ENCODE results near the gene ZFAND3.

Gene ZFAND3

DNA sequence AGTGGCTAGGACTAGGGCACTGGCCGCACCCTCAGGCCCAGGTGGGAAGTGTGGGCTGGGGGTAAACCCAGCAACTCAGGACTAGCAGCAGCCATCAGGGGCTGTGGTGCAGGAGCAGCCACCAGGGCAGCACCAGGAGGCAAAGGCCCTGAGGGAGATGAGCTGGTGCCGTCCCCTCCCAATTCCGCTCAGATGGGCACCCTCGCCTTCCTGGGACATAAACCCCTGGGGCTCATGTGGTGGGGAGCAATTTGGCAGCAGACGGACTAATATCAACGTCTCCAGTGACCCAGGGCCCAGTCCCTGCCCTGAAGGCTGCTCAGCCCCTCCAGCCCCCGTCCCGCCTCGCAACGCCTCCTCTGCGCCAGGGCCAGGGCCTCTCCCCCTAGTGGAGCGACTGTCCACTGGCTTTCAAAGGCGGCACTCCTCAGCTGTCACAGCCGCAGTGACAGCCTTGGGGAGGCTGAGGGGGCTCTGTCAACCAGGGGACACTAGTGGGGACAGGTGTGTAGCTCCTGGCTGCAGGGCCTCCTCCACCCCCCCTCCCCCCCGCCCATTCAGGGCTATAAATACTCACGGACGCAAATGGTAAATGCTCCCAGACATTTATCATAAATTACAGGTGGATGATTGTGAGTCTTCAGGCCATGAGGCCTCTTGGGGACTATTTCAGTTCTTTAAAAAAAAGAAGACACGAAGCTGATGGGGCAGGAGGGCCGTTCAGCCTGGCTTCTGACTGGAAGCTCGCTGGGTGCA lies 349.9 kb downstream of the ZFAND3 start:
- DNase-seq (ENCODE audit: low read depth in 2 of 2) = no peak

- DNase-seq (ENCODE audit: low read depth in 2 of 2) = no peak
Observed at GRCh38 chr6:38169977-38170526, 350.5 kb downstream of the ZFAND3 start.

DNA sequence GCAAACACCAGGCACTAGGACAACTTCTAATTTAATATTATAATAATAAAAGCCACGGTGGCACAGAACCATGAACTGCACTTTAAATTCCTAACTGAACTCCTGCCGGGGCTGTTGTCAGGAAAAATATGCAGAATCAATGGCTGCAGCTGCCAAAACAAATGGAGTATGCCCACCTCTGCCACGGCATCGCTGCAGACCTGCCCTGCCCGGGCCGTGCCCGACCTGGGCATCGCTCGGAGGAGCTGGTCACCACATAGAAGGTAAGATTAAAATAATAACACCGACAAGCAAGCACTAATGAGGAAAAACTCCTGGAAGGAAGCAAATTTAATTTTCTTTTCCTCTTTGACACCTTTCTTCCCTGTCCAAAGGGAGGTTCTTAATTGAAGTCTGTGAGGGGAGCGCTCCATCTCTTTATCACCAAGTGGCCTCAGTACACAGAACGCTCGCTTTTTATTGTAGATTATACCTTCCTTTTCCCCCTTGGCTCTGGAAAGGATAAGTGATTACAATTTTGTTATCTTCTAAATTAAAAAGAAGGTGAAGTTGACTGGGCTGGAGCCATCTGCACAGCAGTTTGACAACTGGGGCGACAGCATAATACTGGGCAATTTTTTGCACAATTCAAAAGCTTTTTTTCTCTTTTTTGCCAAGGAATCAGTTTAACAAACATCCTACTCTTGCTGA lies 351.3 kb downstream of the ZFAND3 start:
- DNase-seq (ENCODE audit: low read depth in 2 of 2) = no peak

- DNase-seq (ENCODE audit: low read depth in 2 of 2) = no peak
Observed at GRCh38 chr6:38171997-38172738, 352.6 kb downstream of the ZFAND3 start.

- DNase-seq (ENCODE audit: low read depth in 2 of 2) = no peak
Observed at GRCh38 chr6:38172739-38173410, 353.3 kb downstream of the ZFAND3 start.

- DNase-seq (ENCODE audit: low read depth in 2 of 2) = no peak
Observed at GRCh38 chr6:38173909-38174308, 354.4 kb downstream of the ZFAND3 start.

DNA sequence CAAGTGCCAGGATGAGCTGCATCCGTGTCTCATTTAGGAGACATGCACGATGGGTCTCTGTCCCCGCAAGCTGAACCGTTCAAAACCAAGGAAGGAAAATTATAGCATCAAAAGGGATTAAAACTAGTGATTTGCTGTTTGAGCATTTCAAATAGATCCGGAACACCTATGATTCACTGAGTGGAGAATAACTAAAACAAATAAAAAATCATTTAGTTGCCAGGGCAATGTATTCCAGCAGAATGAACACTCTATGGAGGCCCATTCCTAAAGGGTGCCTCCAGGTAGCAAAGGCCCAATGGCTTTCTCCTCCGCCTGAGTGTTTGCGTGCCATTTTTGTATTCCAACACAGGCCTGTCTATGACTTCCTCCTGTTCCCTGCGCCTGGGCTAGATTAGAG lies 354.8 kb downstream of the ZFAND3 start:
- no peak for DNase-seq (ENCODE audit: low read depth in 2 of 2)

DNA sequence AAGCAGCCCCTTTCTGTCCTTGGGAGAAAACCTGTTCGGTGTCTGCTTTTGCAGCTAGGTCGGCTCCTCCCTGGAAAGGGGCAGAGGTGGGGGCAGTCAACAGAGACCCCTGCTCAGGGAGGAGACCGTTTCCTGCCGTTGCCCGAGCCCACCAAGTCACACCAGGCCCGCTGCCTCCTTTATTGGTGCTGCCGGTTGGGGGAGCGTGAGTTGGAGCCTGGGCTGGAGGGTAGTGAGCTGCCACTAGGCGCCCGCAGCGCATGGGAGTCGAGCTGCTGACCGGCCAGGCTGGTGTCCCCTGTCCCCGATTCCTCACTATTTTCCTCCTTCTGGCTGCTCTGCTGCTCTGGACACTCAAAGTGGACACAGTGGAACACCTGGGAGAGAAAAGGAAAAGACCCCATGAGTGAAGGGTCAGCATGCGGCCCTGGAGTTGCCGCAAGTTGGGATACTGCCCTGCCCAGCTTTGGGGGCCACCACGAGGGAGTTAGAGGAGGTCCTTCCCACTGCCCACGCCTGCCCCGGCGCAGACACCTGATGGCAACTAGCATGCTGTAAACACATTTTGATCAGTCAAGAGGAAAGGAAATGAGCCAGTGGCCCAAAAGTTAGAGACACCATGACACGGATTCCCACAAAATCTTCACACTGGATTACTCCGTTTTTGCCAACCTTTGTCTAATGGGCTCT lies 355.4 kb downstream of the ZFAND3 start:
- no peak for DNase-seq (ENCODE audit: low read depth in 2 of 2)

DNA sequence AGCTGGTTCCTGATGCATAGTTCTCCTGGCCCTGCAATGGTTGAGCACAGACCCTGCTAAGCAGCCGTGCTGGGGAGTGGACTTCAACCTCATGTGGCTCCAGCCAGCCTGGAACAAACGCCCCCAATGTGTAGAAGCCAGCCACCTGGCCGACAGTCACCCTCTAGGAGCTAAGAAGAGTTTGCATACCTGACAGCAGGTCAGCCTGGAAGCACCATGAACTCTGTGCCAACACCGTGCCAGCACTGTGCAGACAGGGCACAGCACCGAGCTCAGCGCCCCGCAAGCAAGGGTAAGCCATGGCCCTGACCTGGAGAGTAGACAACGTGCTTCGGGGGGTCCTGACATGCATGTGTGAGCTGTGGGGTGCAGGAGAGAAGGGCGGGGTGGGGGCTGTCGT lies 356.3 kb downstream of the ZFAND3 start:
- no peak for DNase-seq (ENCODE audit: low read depth in 2 of 2)

- no peak for DNase-seq (ENCODE audit: low read depth in 2 of 2)
Observed at GRCh38 chr6:38176797-38177751, 357.5 kb downstream of the ZFAND3 start.

DNA sequence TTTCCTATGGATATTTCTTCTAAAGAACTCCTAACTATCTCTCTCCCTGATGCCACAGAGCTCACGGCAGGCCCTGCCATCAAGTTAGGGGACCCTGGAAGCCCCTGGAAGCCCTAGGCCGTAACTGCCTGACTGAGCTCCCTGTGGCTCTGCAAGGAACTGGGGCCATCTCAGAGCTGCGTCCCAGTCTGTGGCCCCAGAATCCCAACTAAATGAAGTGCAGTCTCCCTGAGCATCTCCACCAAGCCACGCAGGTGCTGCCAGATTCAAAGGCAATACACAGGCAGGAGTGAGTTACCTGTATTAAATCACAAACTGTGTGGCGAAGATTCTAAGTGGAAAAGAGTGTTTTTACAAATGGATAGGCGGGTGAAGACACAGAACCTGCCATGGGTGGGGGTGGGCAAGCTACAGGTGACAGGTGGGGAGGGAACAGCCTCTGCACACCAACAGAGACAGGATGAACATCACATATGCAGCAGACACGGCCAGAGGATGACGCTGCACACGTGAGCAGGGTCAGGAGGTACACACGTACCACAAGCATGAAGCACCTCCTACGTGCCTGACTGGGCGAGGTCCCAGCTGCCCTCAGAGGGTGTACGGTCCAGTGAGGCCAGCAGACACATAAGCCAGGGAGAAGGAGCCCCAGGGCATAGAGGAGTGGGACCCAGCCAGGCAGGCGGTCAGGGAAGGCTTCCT lies 358.5 kb downstream of the ZFAND3 start:
- no peak for DNase-seq (ENCODE audit: low read depth in 2 of 2)

DNA sequence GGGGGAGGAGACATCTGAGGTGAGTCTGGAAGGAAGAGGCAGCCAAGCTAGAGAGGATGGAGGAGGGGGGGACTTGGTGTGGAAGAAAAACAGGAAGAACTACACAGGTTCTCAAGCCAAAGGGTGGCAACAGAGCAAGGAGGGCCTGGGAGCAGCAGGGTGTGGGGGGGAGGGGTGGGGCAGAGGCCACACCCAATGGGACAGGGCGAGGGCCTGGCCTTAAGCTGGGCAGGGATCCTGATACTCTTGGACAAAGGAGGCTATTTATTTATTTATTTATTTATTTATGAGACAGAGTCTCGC lies 359.0 kb downstream of the ZFAND3 start:
- DNase-seq (ENCODE audit: low read depth in 2 of 2) = no peak

- DNase-seq (ENCODE audit: low read depth in 2 of 2) = no peak
Observed at GRCh38 chr6:38179300-38179699, 359.8 kb downstream of the ZFAND3 start.

- DNase-seq (ENCODE audit: low read depth in 2 of 2) = no peak
Observed at GRCh38 chr6:38179794-38180430, 360.4 kb downstream of the ZFAND3 start.

DNA sequence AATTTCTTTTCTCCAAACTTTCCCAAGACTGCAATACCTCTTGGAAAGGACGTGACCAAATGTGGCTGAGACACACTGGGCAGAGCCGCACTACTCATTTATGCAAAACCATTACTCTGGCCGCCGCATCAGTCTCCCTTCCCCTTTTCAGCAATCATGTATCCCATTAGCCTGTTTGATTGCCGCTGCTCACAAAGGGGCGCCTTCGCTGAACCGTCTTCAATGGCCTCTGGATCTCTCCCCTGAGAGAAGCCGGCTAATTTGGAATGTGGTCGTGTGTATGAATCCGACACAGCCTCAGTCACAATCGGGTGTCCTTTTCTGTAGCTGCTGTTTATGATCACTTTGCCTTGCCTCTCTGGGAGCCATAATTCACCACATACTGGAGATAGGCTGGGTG lies 361.1 kb downstream of the ZFAND3 start:
- DNase-seq (ENCODE audit: low read depth in 2 of 2) = no peak

DNA sequence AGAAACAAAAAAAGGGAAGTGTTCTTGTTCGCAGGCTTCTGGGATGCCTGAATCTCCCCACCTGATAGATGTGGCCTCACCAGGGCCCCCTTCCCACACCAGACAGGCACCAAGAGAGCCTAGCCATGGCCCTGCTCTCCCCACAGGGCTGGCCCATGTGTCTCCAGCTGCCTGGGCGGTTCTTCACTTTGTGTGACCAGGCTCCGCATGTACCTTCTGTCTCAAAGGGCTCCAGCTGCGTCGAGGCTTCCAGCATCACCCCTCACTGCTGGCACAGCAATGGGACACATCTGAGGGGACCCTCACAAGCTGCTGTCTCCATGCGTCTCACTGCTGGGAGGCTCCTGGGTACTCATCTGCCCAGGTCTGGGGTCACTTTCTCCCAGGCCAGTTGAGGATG lies 362.9 kb downstream of the ZFAND3 start:
- DNase-seq (ENCODE audit: low read depth in 2 of 2) = no peak

DNA sequence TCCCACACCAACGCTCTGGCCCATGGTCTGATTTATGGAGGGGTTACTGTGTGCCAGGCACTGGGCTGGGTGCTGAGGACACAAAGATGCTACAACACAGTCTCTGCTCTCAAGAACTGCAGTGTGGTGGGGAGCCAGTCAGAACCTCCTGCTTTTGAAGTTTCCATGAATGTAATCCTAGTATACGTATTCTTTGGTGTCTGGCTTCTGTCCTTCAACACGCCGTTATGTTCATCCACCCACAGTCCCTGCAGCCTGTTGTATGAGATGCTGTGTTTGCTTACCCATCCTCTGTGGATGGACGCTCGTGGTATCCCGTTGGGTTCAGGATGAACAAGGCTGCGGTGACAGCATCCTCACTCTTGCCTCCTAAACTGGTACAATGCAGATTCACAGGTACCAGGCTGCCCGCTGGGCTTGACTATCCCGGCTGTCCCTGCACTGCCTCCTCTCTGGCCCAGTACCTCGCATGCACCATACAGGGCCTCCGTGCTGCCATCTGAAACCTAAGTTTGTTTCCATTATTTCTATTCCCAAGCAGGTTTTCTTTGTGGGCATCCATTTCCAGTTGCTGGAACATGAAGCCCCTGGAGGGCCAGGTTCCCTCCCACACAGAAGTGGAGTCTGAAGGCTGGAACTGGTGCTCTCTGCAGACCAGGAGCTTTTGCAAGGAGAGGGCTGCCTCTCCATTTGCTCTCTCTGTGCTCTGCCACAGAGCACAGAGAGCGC lies 364.5 kb downstream of the ZFAND3 start:
- DNase-seq (ENCODE audit: low read depth in 2 of 2) = no peak

- no peak for DNase-seq (ENCODE audit: low read depth in 2 of 2)
Observed at GRCh38 chr6:38184585-38185080, 365.1 kb downstream of the ZFAND3 start.
